ENCODE measurements around the gene GALC.
A peak's percentile ranks its signal among the peaks of the same experiment; 100 is the strongest.

GALC gene

DNA sequence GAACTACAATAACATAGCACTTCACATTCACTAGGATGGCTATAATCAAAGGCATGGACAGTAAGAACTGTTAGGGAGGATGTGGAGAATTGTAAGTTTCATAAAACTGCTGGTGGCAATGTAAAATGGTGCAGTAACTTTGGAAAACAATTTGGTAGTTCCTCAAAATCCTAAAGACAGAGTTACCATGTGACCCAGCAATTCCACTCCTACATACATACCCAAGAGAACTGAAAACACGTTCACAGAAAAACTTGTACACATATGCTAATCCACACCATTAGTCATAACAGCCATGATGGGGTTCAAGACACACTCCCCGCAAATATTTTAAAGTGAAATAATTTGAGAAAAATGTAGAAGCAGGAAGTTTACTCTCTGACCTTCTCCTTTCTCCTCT lies 31.7 kb downstream of the GALC start:
- Histone ChIP-seq H3K36me3 (replicated peaks) (no peaks in the 10 kb centered on the region), H3K4me1 (no peaks in the 10 kb centered on the region), H3K9me3 (no peaks in the 10 kb centered on the region), H3K27me3 (ENCODE audit: low read depth) (no peaks in the 10 kb centered on the region), H3K4me3 (no peak overlapping the region)
- in situ Hi-C loops (cut with MboI; ENCODE audit: low sequenced_read_pairs), result no loop called here
- no peak for DNase-seq (ENCODE audit: low spot score in 2 of 2)

GRCh38 chr14:87960013-87960787 lies 32.8 kb downstream of the GALC start:
- H3K36me3 ChIP-seq (replicated peaks), result no peaks in the 10 kb centered on the region
- in situ Hi-C loops (cut with MboI; ENCODE audit: low sequenced_read_pairs), result no loop called here
- H3K4me1 ChIP-seq, result no peaks in the 10 kb centered on the region
- no peaks in the 10 kb centered on the region for H3K27me3 ChIP-seq (ENCODE audit: low read depth)
- H3K9me3 ChIP-seq, result no peaks in the 10 kb centered on the region
- no peak overlapping the region for H3K4me3 ChIP-seq
- DNase-seq (ENCODE audit: low spot score in 2 of 2), result no peak

- H3K27me3 ChIP-seq (ENCODE audit: low read depth), result no peaks in the 10 kb centered on the region
- no peak for DNase-seq (ENCODE audit: low spot score in 2 of 2)
- H3K4me3 ChIP-seq, result no peak overlapping the region
- no peaks in the 10 kb centered on the region for H3K36me3 ChIP-seq (replicated peaks)
- in situ Hi-C loops (cut with MboI; ENCODE audit: low sequenced_read_pairs), result no loop called here
- H3K4me1 ChIP-seq, result no peaks in the 10 kb centered on the region
- no peaks in the 10 kb centered on the region for H3K9me3 ChIP-seq
Observed at GRCh38 chr14:87955501-87955900, 37.5 kb downstream of the GALC start.

GRCh38 chr14:87952307-87953094 lies 40.5 kb downstream of the GALC start:
- peaks cover 3% of the 10 kb centered on the region; the same call in 1 of the 2 replicates for H3K27me3 ChIP-seq (ENCODE audit: low read depth)
- H3K9me3 ChIP-seq, result no peaks in the 10 kb centered on the region
- H3K4me3 ChIP-seq, result no peak overlapping the region
- no peaks in the 10 kb centered on the region for H3K4me1 ChIP-seq
- H3K36me3 ChIP-seq (replicated peaks), result no peaks in the 10 kb centered on the region
- no peak for DNase-seq (ENCODE audit: low spot score in 2 of 2)
- in situ Hi-C loops (cut with MboI; ENCODE audit: low sequenced_read_pairs), result no loop called here

GRCh38 chr14:87944987-87945604 lies 47.9 kb downstream of the GALC start:
- no peaks in the 10 kb centered on the region for H3K36me3 ChIP-seq (replicated peaks)
- in situ Hi-C loops (cut with MboI; ENCODE audit: low sequenced_read_pairs), result no loop called here
- H3K4me3 ChIP-seq, result no peak overlapping the region
- no peaks in the 10 kb centered on the region for H3K4me1 ChIP-seq
- H3K9me3 ChIP-seq, result no peaks in the 10 kb centered on the region
- H3K27me3 ChIP-seq (ENCODE audit: low read depth), result peaks cover 3% of the 10 kb centered on the region; the same call in 1 of the 2 replicates
- peak in 1 of 2 experiments; percentile 51 for DNase-seq (ENCODE audit: low spot score in 2 of 2)

DNA sequence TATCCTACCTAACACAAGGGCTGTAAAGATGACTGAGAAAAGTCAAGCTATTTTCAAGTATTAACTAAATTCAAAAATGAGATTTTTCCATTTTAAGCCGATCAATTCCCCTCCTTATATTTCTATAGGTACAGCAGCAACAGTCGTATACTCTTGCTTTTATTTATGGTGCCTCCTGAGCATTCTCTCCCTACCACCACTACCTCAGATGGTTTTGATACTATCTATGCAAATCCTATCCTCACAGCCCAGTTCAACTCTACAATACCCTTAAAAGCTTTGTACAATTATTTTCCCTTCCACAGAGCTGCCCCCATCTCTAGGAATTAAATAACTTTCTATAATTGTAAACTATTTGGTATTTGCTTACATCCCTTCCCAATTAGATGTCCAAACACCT lies 52.1 kb downstream of the GALC start:
- Histone ChIP-seq H3K4me1 (no peaks in the 10 kb centered on the region), H3K4me3 (no peak overlapping the region), H3K27me3 (ENCODE audit: low read depth) (no peaks in the 10 kb centered on the region), H3K36me3 (replicated peaks) (no peaks in the 10 kb centered on the region), H3K9me3 (no peaks in the 10 kb centered on the region)
- no peak for DNase-seq (ENCODE audit: low spot score in 2 of 2)
- in situ Hi-C loops (cut with MboI; ENCODE audit: low sequenced_read_pairs), result no loop called here

- Histone ChIP-seq H3K9me3 (no peaks in the 10 kb centered on the region), H3K4me3 (no peak overlapping the region), H3K27me3 (ENCODE audit: low read depth) (no peaks in the 10 kb centered on the region), H3K4me1 (no peaks in the 10 kb centered on the region), H3K36me3 (replicated peaks) (no peaks in the 10 kb centered on the region)
- DNase-seq (ENCODE audit: low spot score in 2 of 2), result no peak
- in situ Hi-C loops (cut with MboI; ENCODE audit: low sequenced_read_pairs), result no loop called here
Observed at GRCh38 chr14:87940382-87940781, 52.6 kb downstream of the GALC start.

- H3K27me3 ChIP-seq (ENCODE audit: low read depth), result no peaks in the 10 kb centered on the region
- H3K9me3 ChIP-seq, result no peaks in the 10 kb centered on the region
- in situ Hi-C loops (cut with MboI; ENCODE audit: low sequenced_read_pairs), result no loop called here
- H3K4me3 ChIP-seq, result no peak overlapping the region
- no peaks in the 10 kb centered on the region for H3K36me3 ChIP-seq (replicated peaks)
- no peak for DNase-seq (ENCODE audit: low spot score in 2 of 2)
- no peaks in the 10 kb centered on the region for H3K4me1 ChIP-seq
Observed at GRCh38 chr14:87935886-87936285, 57.1 kb downstream of the GALC start.

- Histone ChIP-seq H3K36me3 (replicated peaks) (no peaks in the 10 kb centered on the region), H3K4me1 (no peaks in the 10 kb centered on the region), H3K4me3 (no peak overlapping the region), H3K9me3 (no peaks in the 10 kb centered on the region), H3K27me3 (ENCODE audit: low read depth) (no peaks in the 10 kb centered on the region)
- in situ Hi-C loops (cut with MboI; ENCODE audit: low sequenced_read_pairs), result no loop called here
- DNase-seq (ENCODE audit: low spot score in 2 of 2), result no peak
Observed at GRCh38 chr14:87935081-87935828, 57.7 kb downstream of the GALC start.

DNA sequence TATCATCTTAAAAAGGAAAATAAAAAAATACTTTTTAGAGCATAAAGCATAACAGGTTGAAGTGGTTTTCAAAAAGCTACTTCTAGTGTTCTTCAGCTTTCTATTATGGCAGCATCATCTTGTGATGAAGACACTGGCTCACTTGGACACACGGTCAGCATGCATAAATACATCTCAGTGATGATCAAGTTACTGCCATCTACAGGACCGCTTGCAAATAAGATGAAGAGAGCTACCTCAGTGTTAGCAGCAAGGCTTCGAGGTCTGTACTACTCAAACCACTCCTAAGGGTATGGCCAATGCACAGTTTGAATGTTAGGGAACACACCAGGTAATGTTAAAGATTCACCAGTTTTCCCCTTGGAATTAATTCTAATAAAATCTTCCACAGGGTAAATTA lies 58.8 kb downstream of the GALC start:
- no peak overlapping the region for H3K4me3 ChIP-seq
- in situ Hi-C loops (cut with MboI; ENCODE audit: low sequenced_read_pairs), result no loop called here
- DNase-seq (ENCODE audit: low spot score in 2 of 2), result no peak

GRCh38 chr14:87916886-87917275 lies 76.1 kb downstream of the GALC start:
- no peaks in the 10 kb centered on the region for H3K36me3 ChIP-seq (replicated peaks)
- no peaks in the 10 kb centered on the region for H3K4me1 ChIP-seq
- H3K27me3 ChIP-seq (ENCODE audit: low read depth), result no peaks in the 10 kb centered on the region
- no peaks in the 10 kb centered on the region for H3K9me3 ChIP-seq
- in situ Hi-C loops (cut with MboI; ENCODE audit: low sequenced_read_pairs), result no loop called here
- no peak for DNase-seq (ENCODE audit: low spot score in 2 of 2)
- H3K4me3 ChIP-seq, result no peak overlapping the region

More for the DNA sequence above, 58.8 kb downstream of the GALC start:
- Histone ChIP-seq H3K36me3 (replicated peaks) (no peaks in the 10 kb centered on the region), H3K4me1 (no peaks in the 10 kb centered on the region), H3K9me3 (no peaks in the 10 kb centered on the region), H3K27me3 (ENCODE audit: low read depth) (no peaks in the 10 kb centered on the region)

DNA sequence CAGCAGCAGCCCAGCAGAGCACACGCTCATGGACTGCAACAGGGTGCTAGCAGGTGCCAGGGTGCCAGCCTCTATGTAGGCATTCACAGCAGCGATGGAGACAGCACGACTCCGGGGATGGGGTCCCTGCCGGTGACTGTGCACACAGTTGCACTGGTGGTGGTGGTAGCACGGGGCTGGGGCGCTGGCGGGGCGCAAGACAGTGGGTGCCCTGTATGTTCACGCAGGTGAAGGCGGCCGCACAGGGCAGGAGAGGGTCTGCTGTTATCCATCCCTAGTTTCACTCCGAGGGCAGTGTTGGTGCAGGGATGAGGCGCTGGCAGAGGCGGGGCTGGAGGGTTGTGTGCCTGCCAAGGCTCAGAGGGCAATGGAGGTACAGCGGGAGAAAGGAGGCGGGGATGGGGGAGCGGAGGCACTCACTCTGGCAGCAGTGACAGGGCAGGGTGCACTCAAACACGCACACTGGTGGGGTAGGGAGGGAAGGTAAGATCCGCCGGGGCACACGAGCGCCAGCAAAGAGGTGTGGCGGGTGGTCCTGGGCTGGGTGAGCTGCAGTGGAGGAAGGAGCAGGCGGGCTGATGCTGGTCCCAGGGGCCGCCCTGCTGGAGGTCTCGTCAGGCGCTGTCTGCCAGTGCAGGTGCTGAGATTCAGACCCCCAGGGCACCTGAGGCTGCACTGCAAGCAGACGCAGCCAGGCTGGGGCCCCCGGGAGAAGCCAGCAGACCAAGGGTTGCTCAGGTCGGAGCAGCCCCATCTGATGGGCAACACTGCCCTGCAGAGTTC lies 76.7 kb downstream of the GALC start:
- H3K4me1 ChIP-seq, result no peaks in the 10 kb centered on the region
- no peak overlapping the region for H3K4me3 ChIP-seq
- no peaks in the 10 kb centered on the region for H3K36me3 ChIP-seq (replicated peaks)
- no peaks in the 10 kb centered on the region for H3K27me3 ChIP-seq (ENCODE audit: low read depth)
- in situ Hi-C loops (cut with MboI; ENCODE audit: low sequenced_read_pairs), result no loop called here
- DNase-seq (ENCODE audit: low spot score in 2 of 2), result no peak
- H3K9me3 ChIP-seq, result no peaks in the 10 kb centered on the region

DNA sequence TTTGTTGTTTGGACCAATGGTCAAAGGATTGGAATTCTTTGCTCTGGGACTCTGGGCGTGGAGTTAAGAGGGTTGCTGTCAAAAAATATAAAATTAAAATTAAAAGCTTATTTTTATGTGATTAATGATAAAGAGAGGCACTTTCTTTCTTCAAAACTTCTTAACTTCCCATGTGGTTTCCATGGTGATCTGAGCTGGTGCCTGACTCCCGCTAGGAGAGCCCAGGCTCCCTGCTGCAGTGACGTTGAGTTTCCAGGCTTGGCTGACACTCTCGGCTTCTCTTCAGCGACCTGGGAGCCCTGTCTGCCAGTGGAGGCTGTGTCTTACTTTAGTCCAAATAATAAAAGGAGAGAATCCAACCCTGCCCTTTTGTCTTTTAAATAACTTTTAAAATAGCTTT lies 84.4 kb downstream of the GALC start:
- no peak overlapping the region for H3K4me3 ChIP-seq
- no peaks in the 10 kb centered on the region for H3K27me3 ChIP-seq (ENCODE audit: low read depth)
- in situ Hi-C loops (cut with MboI; ENCODE audit: low sequenced_read_pairs), result no loop called here
- no peaks in the 10 kb centered on the region for H3K4me1 ChIP-seq
- H3K9me3 ChIP-seq, result no peaks in the 10 kb centered on the region
- no peaks in the 10 kb centered on the region for H3K36me3 ChIP-seq (replicated peaks)
- DNase-seq (ENCODE audit: low spot score in 2 of 2), result no peak
